Inflammatory macrophage treated with lipopolysaccharide for 1 hour (primary cell): Measurements from ENCODE around the gene CACNA1F.

Experiments used
- DNase-seq, 2 donors: peaks; one replicate each; pipeline ENCODE4 v3.0.0-alpha.2; 2020 to 2022

The CACNA1F gene

GRCh38 chrX:49257074-49257790 lies 24.1 kb upstream of the CACNA1F start:
- no peak for DNase-seq

- no peak for DNase-seq
These were observed 23.3 kb upstream of the CACNA1F start for GRCh38 chrX:49256268-49256995.

GRCh38 chrX:49254639-49255038 lies 21.5 kb upstream of the CACNA1F start:
- no peak for DNase-seq

- DNase-seq = no peak
These were observed 18.2 kb upstream of the CACNA1F start for GRCh38 chrX:49251325-49251724.

- DNase-seq = no peak
These were observed 17.4 kb upstream of the CACNA1F start for GRCh38 chrX:49250578-49250977.

GRCh38 chrX:49250066-49250465 lies 16.9 kb upstream of the CACNA1F start:
- DNase-seq = no peak

GRCh38 chrX:49249616-49250015 lies 16.5 kb upstream of the CACNA1F start:
- DNase-seq = no peak

GRCh38 chrX:49249071-49249470 lies 15.9 kb upstream of the CACNA1F start:
- no peak for DNase-seq

- no peak for DNase-seq
These were observed 15.0 kb upstream of the CACNA1F start for GRCh38 chrX:49247916-49248811.

GRCh38 chrX:49247346-49247745 lies 14.2 kb upstream of the CACNA1F start:
- no peak for DNase-seq

GRCh38 chrX:49246541-49246940 lies 13.4 kb upstream of the CACNA1F start:
- DNase-seq = no peak

GRCh38 chrX:49244207-49244606 lies 11.1 kb upstream of the CACNA1F start:
- DNase-seq = no peak

GRCh38 chrX:49243166-49243565 lies 10.0 kb upstream of the CACNA1F start:
- no peak for DNase-seq

- no peak for DNase-seq
These were observed 9.5 kb upstream of the CACNA1F start for GRCh38 chrX:49242545-49243066.

GRCh38 chrX:49238735-49239134 lies 5.6 kb upstream of the CACNA1F start:
- DNase-seq = peak; percentile 6 to 20

- DNase-seq = peak; percentile 63 to 75
These were observed 3.9 kb upstream of the CACNA1F start for GRCh38 chrX:49237060-49237459.

- DNase-seq = no peak
These were observed 881 bp upstream of the CACNA1F start for GRCh38 chrX:49233887-49234555.

GRCh38 chrX:49232525-49232924 lies 615 bp downstream of the CACNA1F start:
- no peak for DNase-seq

GRCh38 chrX:49231333-49232000 lies 1.7 kb downstream of the CACNA1F start:
- no peak for DNase-seq

GRCh38 chrX:49230500-49231232 lies 2.5 kb downstream of the CACNA1F start:
- peak; percentile 51 to 71 for DNase-seq

- DNase-seq = no peak
These were observed 5.0 kb downstream of the CACNA1F start for GRCh38 chrX:49228185-49228584.
